ENCODE results near the gene OGDH. TPM values are rescaled to one million over a fixed set of nuclear protein-coding genes. Genes with fewer than 3 reads are reported as not detected.

The OGDH gene
- total and polyA plus RNA-seq, 2 of the 13 experiments (the other 11 are each of a cell fraction or from before 2014, with no cell fraction given) = 17.4 to 25.4 TPM

GRCh38 chr7:44581879-44582603 is 24.4 kb upstream of the OGDH start, which contains the start of gene TMED4 (continued):
- TF ChIP-seq ZNF639 (CRISPR knock-in tag; conservative IDR thresholded peaks at IDR 0.05) (peak; percentile 27; the same call in 1 of the 2 replicates), ZNF326 (CRISPR knock-in tag; IDR thresholded peaks at IDR 0.05; ENCODE audit: borderline replicate concordance) (no peak), CAMTA2 (CRISPR knock-in tag; IDR thresholded peaks at IDR 0.05; ENCODE audit: borderline replicate concordance) (peak; percentile 68; the same call in 1 of the 2 replicates), ZNF3 (CRISPR knock-in tag; IDR thresholded peaks at IDR 0.05) (no peak), ZNF781 (CRISPR knock-in tag; IDR thresholded peaks at IDR 0.05; ENCODE audit: borderline replicate concordance, not compliant biosample characterization) (peak; percentile 29), ZNF335 (CRISPR knock-in tag; IDR thresholded peaks at IDR 0.05) (no peak), E2F1 (CRISPR knock-in tag; IDR thresholded peaks at IDR 0.05) (peak; percentile 51; the same call in 1 of the 2 replicates), SNAPC4 (CRISPR knock-in tag; IDR thresholded peaks at IDR 0.05) (peak; percentile 71; the same call in 1 of the 2 replicates), GRHL1 (CRISPR knock-in tag; conservative IDR thresholded peaks at IDR 0.05) (no peak), HMGXB4 (CRISPR knock-in tag; IDR thresholded peaks at IDR 0.05; ENCODE audit: borderline replicate concordance in 1 of 2, low read depth in 1 of 2) (peak; percentile 66 to 75; a peak in 2 of 4 replicates), ZMAT5 (CRISPR knock-in tag; IDR thresholded peaks at IDR 0.05; ENCODE audit: borderline replicate concordance, low read depth) (no peak), ZNF367 (CRISPR knock-in tag; IDR thresholded peaks at IDR 0.05; ENCODE audit: borderline replicate concordance) (0 out of 2 replicates have a peak, but pooled peaks have one; percentile 11), THYN1 (CRISPR knock-in tag; IDR thresholded peaks at IDR 0.05; ENCODE audit: borderline replicate concordance, low read depth) (no peak), IRX3 (CRISPR knock-in tag; IDR thresholded peaks at IDR 0.05; ENCODE audit: borderline replicate concordance, low read depth) (peak; percentile 80; the same call in 1 of the 2 replicates), MIER3 (CRISPR knock-in tag; IDR thresholded peaks at IDR 0.05; ENCODE audit: borderline replicate concordance) (peak; percentile 31; the same call in 1 of the 2 replicates)
